ENCODE data around the gene SLC35B4. TPM values are rescaled to one million over a fixed set of nuclear protein-coding genes. Genes with fewer than 3 reads are reported as not detected.

Gene SLC35B4
- total RNA-seq, 1 donor from 2014 or later: 18.7 TPM

GRCh38 chr7:134343796-134344195 is 27.1 kb upstream of the SLC35B4 start:
- no peaks in the 10 kb centered on the region for H3K9me3 Mint-ChIP-seq (ENCODE audit: unreplicated experiment)
- no peak overlapping the region for H3K27ac Mint-ChIP-seq (ENCODE audit: unreplicated experiment)

GRCh38 chr7:134343136-134343535 is 26.4 kb upstream of the SLC35B4 start:
- Mint-ChIP-seq H3K27me3 (ENCODE audit: unreplicated experiment) (peaks cover 48% of the 10 kb centered on the region), H3K9me3 (ENCODE audit: unreplicated experiment) (no peaks in the 10 kb centered on the region), H3K36me3 (ENCODE audit: unreplicated experiment) (no peaks in the 10 kb centered on the region), H3K4me1 (ENCODE audit: unreplicated experiment) (no peaks in the 10 kb centered on the region), H3K27ac (ENCODE audit: unreplicated experiment) (no peak overlapping the region), H3K4me3 (ENCODE audit: unreplicated experiment) (no peak overlapping the region)
- TF ChIP-seq CTCF (IDR thresholded peaks at IDR 0.05): no peak
- no peak for DNase-seq (ENCODE audit: extremely low spot score, unreplicated experiment)

More at GRCh38 chr7:134343796-134344195, 27.1 kb upstream of the SLC35B4 start:
- Mint-ChIP-seq H3K27me3 (ENCODE audit: unreplicated experiment) (peaks cover 46% of the 10 kb centered on the region), H3K4me1 (ENCODE audit: unreplicated experiment) (no peaks in the 10 kb centered on the region), H3K36me3 (ENCODE audit: unreplicated experiment) (no peaks in the 10 kb centered on the region), H3K4me3 (ENCODE audit: unreplicated experiment) (no peak overlapping the region)
- DNase-seq (ENCODE audit: extremely low spot score, unreplicated experiment): no peak
- TF ChIP-seq CTCF (IDR thresholded peaks at IDR 0.05): no peak

DNA sequence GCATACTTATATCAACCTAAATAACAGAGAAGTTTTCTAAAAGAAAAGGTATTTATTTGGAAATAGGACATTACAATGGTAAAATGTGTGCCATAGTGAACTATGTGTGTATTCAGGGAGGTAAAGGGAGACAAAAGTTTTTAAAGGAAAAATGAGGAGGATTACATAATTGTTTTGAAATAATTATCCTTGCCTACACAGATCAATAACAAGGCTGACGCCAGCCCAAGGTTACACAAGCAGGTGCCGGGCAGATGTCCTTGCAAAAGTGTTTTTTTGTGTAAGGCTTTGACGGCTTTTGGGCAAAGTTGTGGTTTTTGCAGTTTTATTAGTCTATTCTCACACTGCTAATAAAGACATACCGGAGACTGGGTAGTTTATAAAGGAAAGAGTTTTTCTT is 22.7 kb upstream of the SLC35B4 start:
- Mint-ChIP-seq H3K27ac (ENCODE audit: unreplicated experiment) (no peak overlapping the region), H3K4me3 (ENCODE audit: unreplicated experiment) (no peak overlapping the region), H3K36me3 (ENCODE audit: unreplicated experiment) (no peaks in the 10 kb centered on the region), H3K4me1 (ENCODE audit: unreplicated experiment) (no peaks in the 10 kb centered on the region), H3K27me3 (ENCODE audit: unreplicated experiment) (peaks cover 35% of the 10 kb centered on the region), H3K9me3 (ENCODE audit: unreplicated experiment) (no peaks in the 10 kb centered on the region)
- no peak for TF ChIP-seq CTCF (IDR thresholded peaks at IDR 0.05)
- DNase-seq (ENCODE audit: extremely low spot score, unreplicated experiment): no peak

DNA sequence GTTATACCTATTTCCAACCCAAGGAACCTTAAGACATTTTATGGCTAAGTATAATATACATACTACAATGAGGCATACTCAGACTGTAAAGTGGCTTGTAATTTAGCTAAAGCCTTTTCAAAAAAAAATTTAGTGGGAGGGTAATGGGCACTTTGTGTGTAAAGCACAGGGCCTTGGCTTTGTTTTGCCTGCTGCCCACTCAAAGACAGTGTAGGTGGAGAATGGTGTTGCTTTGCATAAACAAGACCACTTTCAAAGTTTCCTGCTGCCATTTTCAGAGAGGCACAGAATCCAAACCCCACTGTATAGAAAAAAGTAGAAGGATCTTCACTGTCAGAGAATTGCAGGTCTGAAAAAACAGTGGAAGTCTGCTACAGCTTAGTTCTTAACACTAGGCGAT is 21.2 kb upstream of the SLC35B4 start:
- H3K27ac Mint-ChIP-seq (ENCODE audit: unreplicated experiment): no peak overlapping the region
- no peaks in the 10 kb centered on the region for H3K36me3 Mint-ChIP-seq (ENCODE audit: unreplicated experiment)
- no peak overlapping the region for H3K4me3 Mint-ChIP-seq (ENCODE audit: unreplicated experiment)
- no peak for TF ChIP-seq CTCF (IDR thresholded peaks at IDR 0.05)
- no peak for DNase-seq (ENCODE audit: extremely low spot score, unreplicated experiment)
- no peaks in the 10 kb centered on the region for H3K4me1 Mint-ChIP-seq (ENCODE audit: unreplicated experiment)
- H3K27me3 Mint-ChIP-seq (ENCODE audit: unreplicated experiment): peaks cover 31% of the 10 kb centered on the region
- H3K9me3 Mint-ChIP-seq (ENCODE audit: unreplicated experiment): no peaks in the 10 kb centered on the region

DNA sequence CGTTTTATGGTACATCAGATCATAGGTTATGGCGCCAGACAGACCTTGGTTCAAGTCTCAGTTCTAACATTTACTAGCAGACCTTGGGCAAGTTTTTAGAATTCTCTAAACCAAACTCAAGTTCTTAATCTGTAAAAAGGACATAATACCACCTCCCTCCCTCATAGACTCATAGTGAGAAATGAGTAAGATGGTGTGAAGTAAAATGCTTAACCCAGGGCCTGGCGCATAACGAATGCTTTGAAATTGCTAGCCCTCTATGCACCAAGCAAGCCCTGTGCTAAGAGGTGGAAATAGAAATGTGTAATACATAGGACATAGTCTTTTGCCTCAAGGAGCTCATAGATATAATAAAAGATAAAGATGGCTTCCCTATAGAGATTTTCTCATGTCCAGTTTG is 17.7 kb upstream of the SLC35B4 start:
- no peaks in the 10 kb centered on the region for H3K36me3 Mint-ChIP-seq (ENCODE audit: unreplicated experiment)
- no peaks in the 10 kb centered on the region for H3K4me1 Mint-ChIP-seq (ENCODE audit: unreplicated experiment)
- H3K9me3 Mint-ChIP-seq (ENCODE audit: unreplicated experiment): no peaks in the 10 kb centered on the region
- no peak overlapping the region for H3K4me3 Mint-ChIP-seq (ENCODE audit: unreplicated experiment)
- no peak for TF ChIP-seq CTCF (IDR thresholded peaks at IDR 0.05)
- no peak overlapping the region for H3K27ac Mint-ChIP-seq (ENCODE audit: unreplicated experiment)
- peaks cover 31% of the 10 kb centered on the region for H3K27me3 Mint-ChIP-seq (ENCODE audit: unreplicated experiment)
- no peak for DNase-seq (ENCODE audit: extremely low spot score, unreplicated experiment)

All from osteocyte (in vitro differentiated cells).